Upper lobe of left lung (tissue), 4 donors: ENCODE results near the gene SEPTIN14.

Experiments
- EP300 ChIP-seq, 4 donors: sonication (generic); formaldehyde crosslinking; IDR thresholded peaks; one replicate each; pipeline ENCODE4 v1.5.1; 2017; ENCODE audit warnings: antibody characterized with exemption in 4 of 4, control low read depth in 2 of 4
- POLR2A ChIP-seq, 4 donors: fragments of 450-650 bp; IDR thresholded peaks; one replicate each; pipeline ENCODE4 v1.5.1; 2016 to 2017; ENCODE audit warnings: antibody characterized with exemption in 4 of 4, mild to moderate bottlenecking in 2 of 4
- POLR2AphosphoS5 ChIP-seq, 2 donors: sonication (generic); formaldehyde crosslinking; IDR thresholded peaks; one replicate each; pipeline ENCODE4 v1.5.1; 2017; ENCODE audit warnings: antibody characterized with exemption in 2 of 2
- TF ChIP-seq, protein P1 (sequence below), 6 experiments: fragments of 450-650 bp in 4 of 6; fragments of 200-600 bp in 2 of 6; sonication (generic) in 2 of 6; IDR thresholded peaks; one replicate each; pipeline ENCODE4 v1.5.1; 2016 to 2019; ENCODE audit warnings: antibody characterized with exemption in 6 of 6

- TF ChIP-seq, protein P1, sequence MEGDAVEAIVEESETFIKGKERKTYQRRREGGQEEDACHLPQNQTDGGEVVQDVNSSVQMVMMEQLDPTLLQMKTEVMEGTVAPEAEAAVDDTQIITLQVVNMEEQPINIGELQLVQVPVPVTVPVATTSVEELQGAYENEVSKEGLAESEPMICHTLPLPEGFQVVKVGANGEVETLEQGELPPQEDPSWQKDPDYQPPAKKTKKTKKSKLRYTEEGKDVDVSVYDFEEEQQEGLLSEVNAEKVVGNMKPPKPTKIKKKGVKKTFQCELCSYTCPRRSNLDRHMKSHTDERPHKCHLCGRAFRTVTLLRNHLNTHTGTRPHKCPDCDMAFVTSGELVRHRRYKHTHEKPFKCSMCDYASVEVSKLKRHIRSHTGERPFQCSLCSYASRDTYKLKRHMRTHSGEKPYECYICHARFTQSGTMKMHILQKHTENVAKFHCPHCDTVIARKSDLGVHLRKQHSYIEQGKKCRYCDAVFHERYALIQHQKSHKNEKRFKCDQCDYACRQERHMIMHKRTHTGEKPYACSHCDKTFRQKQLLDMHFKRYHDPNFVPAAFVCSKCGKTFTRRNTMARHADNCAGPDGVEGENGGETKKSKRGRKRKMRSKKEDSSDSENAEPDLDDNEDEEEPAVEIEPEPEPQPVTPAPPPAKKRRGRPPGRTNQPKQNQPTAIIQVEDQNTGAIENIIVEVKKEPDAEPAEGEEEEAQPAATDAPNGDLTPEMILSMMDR (IDR thresholded peaks at IDR 0.05): no peak
- TF ChIP-seq POLR2AphosphoS5 (IDR thresholded peaks at IDR 0.05): no peak
- TF ChIP-seq POLR2A (IDR thresholded peaks at IDR 0.05): no peak
- TF ChIP-seq EP300 (IDR thresholded peaks at IDR 0.05): no peak
Observed at GRCh38 chr7:55776196-55776595, 86.4 kb downstream of the SEPTIN14 start.
